ENCODE results near the gene ZGPAT. TPM values are rescaled to one million over a fixed set of nuclear protein-coding genes. Genes with fewer than 3 reads are reported as not detected.

The ZGPAT gene
- total RNA-seq, 1 donor from 2014 or later = 40.9 TPM

- DNase-seq (ENCODE audit: extremely low read depth, low read depth, low spot score) = no peak
Observed at GRCh38 chr20:63742381-63743024, 34.7 kb downstream of the ZGPAT start.

GRCh38 chr20:63743210-63743970, 35.6 kb downstream of the ZGPAT start:
- no peak for DNase-seq (ENCODE audit: extremely low read depth, low read depth, low spot score)

GRCh38 chr20:63744158-63744557, 36.3 kb downstream of the ZGPAT start:
- no peak for DNase-seq (ENCODE audit: extremely low read depth, low read depth, low spot score)

GRCh38 chr20:63744574-63745423, 37.0 kb downstream of the ZGPAT start:
- no peak for DNase-seq (ENCODE audit: extremely low read depth, low read depth, low spot score)

GRCh38 chr20:63745424-63745805, 37.6 kb downstream of the ZGPAT start:
- DNase-seq (ENCODE audit: extremely low read depth, low read depth, low spot score) = no peak

DNA sequence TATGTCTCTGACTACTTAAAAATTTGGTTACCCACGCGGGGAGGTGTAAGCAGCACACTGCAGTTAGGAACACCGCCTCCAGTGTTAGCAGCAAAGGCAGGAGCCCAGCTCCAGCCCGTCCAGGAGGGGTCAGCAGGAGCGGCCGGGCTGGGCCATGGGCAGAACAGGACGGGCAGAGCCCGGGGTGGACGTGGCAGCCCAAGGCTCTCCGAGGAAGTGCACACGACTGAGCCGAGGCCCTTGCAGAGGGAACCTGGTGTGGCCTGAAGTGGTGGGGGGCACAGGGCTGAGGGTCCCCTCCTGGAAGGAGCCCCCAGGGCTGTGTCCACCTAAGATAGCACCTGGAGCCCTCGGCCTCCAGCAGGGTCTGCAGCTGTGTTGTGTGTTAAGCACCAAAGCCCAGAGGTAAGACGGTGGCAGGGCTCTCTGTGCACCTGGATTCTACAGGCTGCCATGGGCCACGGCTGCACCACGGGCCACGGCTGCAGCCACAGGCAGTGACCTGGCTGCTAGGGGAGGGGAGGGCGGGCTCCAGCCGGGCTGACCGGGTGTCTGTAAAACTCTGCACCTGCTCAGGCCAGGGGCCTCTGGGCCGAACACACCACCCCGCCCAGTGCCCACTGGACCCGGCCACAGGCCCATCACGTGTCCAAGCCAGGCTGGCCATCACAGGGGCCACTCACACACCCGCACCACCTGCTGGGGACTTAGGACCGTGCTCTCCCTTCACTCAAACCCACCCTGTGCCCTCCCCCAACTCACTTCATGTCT, 38.3 kb downstream of the ZGPAT start:
- no peak for DNase-seq (ENCODE audit: extremely low read depth, low read depth, low spot score)

DNA sequence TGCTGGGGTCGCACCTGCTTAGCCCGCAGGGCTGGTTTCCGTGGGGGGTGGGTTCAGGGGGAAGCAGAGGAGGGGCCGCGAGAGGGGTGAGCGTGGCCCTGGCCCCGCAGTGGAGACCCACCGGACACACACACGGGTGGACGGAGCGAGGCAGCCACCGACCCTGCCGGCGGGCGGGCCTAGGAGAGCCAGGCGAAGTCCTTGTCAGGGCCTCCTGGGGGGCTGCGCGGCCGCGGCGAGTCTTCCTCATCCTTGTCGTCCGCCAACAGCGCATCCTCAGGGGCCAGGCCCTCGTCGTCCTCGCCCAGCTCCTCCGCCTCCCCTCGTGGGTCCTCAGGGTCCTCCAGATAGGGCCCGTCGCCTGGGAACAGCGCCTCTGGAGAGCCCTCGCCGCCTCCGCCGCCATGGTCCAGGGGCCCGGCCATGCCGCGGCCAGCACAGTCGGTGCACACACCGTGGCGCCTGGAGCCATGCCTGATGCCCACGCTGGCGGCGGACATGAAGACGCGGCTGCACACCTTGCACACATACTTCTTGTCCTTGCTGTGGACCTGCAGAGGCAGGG, 39.0 kb downstream of the ZGPAT start:
- DNase-seq (ENCODE audit: extremely low read depth, low read depth, low spot score) = no peak

DNA sequence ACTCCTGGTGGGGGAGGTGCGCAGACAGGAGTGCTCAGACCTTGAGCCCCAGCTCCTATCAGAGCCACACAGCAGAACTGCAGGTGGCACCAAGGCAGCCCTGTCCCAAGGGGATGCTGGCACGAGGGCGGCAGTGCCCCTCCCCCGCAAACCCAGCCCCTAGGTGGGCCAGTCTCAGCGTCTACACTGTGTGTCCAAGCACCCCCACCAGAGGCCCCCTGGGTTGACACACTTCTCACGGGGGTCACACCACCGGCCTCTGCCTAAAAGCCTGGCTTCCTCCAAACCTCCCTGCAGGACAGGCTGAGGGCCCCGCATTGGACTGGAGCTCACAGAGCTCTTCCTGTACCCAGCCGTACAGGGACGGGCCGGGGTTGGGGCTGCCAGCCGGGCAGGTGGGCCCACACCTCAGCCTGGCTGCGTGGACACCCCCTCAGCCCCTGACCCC, 39.8 kb downstream of the ZGPAT start:
- DNase-seq (ENCODE audit: extremely low read depth, low read depth, low spot score) = no peak

- DNase-seq (ENCODE audit: extremely low read depth, low read depth, low spot score) = no peak
Observed at GRCh38 chr20:63748070-63748933, 40.5 kb downstream of the ZGPAT start.

DNA sequence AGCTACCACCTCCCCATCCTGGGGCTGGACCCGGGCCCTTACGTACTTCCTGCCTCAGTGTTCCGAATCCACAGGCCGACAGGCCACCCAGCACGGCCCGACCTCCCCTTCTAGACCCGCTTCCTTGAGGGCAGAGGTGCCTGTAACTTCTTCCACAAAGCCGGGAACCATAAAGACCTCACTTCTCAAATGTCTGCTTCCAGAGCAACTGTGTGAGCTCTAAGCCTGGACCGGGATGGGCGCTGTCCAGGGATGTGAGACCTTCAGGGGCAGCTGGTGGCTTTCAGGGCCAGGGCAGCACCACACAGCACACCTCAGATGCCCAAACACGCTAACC, 41.1 kb downstream of the ZGPAT start:
- no peak for DNase-seq (ENCODE audit: extremely low read depth, low read depth, low spot score)

DNA sequence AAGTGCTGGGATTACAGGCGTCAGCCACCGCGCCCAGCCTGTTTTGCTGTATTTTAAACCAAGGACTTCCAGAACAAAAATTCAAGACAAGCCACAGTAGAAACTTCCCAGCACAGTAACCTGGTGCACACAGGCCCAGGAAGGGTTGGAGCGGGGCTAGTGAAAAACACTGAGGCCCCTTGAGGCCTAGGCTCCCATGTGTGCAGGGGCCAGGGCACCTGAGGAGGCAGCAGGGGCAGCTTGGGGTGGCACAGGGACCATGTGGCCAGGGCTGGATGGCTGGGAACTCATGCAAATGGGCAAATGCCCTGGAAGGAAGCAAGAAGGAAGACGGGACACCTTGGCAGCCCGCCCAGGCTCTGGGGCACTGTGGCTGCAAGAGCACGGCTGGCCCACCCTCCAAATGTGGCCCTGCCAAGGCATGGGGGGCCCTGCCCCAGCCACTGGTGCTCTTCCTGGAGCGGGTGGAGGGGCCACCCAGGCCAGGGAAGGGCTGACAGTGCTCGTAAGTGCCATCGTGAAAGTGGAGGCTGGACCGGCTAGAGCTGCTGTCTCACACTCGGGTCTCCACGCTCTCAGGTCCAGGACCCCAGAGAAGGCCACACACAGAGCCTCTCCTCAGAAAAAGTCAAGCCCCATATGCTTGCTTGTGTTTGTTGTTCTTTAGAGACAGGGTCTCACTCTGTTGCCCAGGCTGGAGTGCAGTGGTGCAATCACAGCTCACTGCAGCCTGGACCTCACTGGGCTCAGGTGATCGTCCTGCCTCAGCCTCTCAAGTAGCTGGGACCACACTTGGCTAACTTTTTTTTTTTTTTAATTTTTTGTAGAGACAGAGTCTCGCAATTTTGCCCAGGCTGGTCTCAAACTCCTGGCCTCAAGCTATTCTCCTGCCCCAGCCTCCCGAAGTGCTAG, 42.0 kb downstream of the ZGPAT start:
- no peak for DNase-seq (ENCODE audit: extremely low read depth, low read depth, low spot score)

DNA sequence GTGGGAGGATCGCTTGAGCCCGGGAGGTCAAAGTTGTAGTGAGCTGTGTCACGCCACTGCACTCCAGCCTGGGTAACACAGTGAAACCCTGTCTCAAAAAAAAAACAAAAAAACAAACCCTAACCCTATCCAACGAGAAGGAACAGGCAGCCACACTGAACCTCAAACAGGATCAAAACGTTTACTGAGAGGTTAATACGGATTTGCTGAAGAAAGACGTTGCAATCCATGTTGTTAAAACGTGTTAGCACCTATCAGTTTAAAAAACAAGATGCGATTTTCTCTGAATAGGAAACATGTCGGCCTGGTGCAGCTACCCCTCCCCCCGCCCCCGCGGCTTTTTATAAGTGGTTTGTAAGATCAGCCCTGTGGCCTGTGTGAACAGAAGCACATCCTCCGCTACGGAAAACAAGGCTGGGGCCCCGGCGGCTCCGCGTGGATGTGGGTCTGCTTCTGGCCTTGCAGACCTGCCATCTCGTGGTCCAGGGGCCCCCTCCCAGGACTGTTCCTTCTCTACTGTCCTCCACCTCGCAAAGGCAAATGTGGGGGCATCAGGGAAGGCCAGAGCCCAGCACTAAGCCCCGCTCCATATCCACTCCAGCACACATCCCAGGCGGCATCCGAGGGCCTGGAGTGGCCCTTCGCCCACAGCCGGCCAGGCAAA, 43.1 kb downstream of the ZGPAT start:
- no peak for DNase-seq (ENCODE audit: extremely low read depth, low read depth, low spot score)

DNA sequence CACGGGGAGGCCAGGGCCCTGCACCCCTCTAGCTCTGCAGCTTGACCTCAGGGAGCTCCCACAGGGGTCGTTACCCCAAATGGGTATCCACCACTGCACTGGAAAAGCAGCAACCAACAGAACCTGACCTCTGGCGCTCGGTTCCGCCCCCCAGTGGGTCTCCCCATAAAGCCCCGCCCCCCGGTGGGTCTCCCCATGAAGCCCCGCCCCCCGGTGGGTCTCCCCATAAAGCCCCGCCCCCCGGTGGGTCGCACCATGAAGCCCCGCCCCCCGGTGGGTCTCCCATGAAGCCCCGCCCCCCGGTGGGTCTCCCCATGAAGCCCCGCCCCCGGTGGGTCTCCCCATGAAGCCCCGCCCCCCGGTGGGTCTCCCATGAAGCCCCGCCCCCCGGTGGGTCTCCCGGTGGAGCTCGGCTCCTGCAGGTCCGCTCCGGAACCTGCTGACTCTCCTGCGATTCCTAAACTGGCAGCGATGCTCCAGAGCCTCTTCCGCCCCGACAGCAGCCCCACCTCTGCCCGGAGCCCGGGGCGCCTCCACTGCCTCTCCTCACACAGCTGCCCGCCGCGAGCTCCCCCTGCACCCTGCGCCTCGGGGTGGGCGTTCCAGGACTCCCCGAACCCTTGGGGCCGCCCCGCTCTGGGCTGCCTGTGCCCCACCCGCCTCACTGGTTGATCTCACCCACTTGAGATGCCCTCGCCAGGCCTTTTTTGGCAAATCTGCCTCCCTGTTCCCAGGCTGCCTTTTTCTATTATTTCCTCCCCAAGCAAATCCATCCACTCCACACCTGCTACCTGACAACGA, 43.8 kb downstream of the ZGPAT start:
- DNase-seq (ENCODE audit: extremely low read depth, low read depth, low spot score) = no peak

DNA sequence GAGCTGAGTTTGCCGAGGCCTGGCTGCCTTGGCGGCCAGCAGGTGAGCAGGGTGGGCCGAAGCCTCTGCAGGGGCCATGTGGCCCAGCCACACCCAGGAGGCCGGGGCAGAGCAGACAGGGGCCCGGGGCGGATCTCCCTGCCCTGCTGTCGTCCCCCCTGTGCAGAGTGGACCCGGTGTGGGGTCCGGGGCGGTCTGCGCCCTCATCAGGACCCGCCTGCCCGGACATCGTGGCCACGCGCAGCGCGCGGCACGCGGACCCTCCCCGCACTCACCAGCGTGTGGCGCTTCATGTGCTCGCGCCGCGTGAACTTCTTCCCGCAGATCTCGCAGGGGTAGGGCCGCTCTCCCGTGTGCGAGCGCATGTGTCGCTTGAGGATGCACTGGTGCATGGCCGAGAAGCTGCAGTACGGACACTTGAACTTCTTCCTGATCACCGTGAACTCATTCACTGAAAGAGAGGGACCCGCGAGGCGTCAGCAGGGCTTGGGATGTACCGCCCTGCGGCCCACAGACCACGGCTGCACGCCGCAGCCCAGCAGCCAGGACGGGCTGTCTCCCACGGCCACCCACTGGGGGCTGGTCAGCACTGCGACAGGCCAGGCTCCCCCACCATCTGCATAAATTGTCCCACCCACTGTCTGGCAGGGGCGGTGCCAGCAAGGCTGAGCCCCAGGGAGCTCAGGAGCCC, 44.7 kb downstream of the ZGPAT start:
- no peak for DNase-seq (ENCODE audit: extremely low read depth, low read depth, low spot score)

GRCh38 chr20:63753381-63753780, 45.5 kb downstream of the ZGPAT start:
- no peak for DNase-seq (ENCODE audit: extremely low read depth, low read depth, low spot score)

- no peak for DNase-seq (ENCODE audit: extremely low read depth, low read depth, low spot score)
Observed at GRCh38 chr20:63754008-63754407, 46.2 kb downstream of the ZGPAT start.

Data from glomerular endothelial cell (primary cell).